Gastroesophageal sphincter (tissue), 4 donors: ENCODE data around the gene FBXL16. TPM values are rescaled to one million over a fixed set of nuclear protein-coding genes. Genes with fewer than 3 reads are reported as not detected.

Experiments used
- ATAC-seq: fragments of 150-250 bp; one replicate; pipeline ENCODE4 v1.9.1; 2016; ENCODE audit warnings: mild to moderate bottlenecking, moderate library complexity
- H3K27ac ChIP-seq, 4 donors: fragments of 200-600 bp; sonication (generic) in 3 of 4; 1 replicate in 3 of 4; 2 replicates in 1 of 4; pipeline ENCODE4 v1.5.1; 2016 to 2019
- H3K27me3 ChIP-seq: fragments of 200-600 bp; sonication (generic); one replicate; pipeline ENCODE4 v1.5.1; 2019
- H3K36me3 ChIP-seq, 2 donors: fragments of 200-600 bp; sonication (generic); one replicate each; pipeline ENCODE4 v1.5.1; 2019; ENCODE audit warnings: control low read depth in 1 of 2
- H3K4me1 ChIP-seq, 3 donors: fragments of 200-600 bp; sonication (generic); 1 replicate in 2 of 3; 2 replicates in 1 of 3; pipeline ENCODE4 v1.5.1; 2016 to 2019; ENCODE audit warnings: control low read depth in 2 of 3
- H3K4me3 ChIP-seq, 2 donors: fragments of 200-600 bp; sonication (generic); one replicate each; pipeline ENCODE4 v1.5.1; 2019; ENCODE audit warnings: mild to moderate bottlenecking in 1 of 2, moderate library complexity in 1 of 2
- H3K9me3 ChIP-seq, 3 donors: fragments of 200-600 bp; sonication (generic); one replicate each; pipeline ENCODE4 v1.5.1; 2017 to 2019; ENCODE audit warnings: control low read depth in 2 of 3
- EP300 ChIP-seq: sonication (generic); formaldehyde crosslinking; IDR thresholded peaks from one replicate; pipeline ENCODE4 v1.6.1; 2017; ENCODE audit warnings: antibody characterized with exemption, mild to moderate bottlenecking
- POLR2A ChIP-seq, 2 donors: fragments of 450-650 bp; IDR thresholded peaks; one replicate each; pipeline ENCODE4 v1.6.1; 2017; ENCODE audit warnings: antibody characterized with exemption in 2 of 2, mild to moderate bottlenecking in 2 of 2, moderate library complexity in 1 of 2
- POLR2AphosphoS5 ChIP-seq: sonication (generic); formaldehyde crosslinking; IDR thresholded peaks from one replicate; pipeline ENCODE4 v1.6.1; 2017; ENCODE audit warnings: antibody characterized with exemption
- WGBS, 2 donors: methylation state at CpG; one replicate each; pipeline ENCODE4 v1.1.5; 2018; ENCODE audit warnings: low coverage in 1 of 2; 5-methylcytosine and 5-hydroxymethylcytosine counted together
- total RNA-seq, 4 donors: library from RNA; depleted of rRNA; stranded (reverse); fragments of >200 nt; gene quantifications; one replicate each; pipeline ENCODE4 v1.1.0, GENCODE V29; 2016
- TF ChIP-seq, protein P1 (sequence below), 4 experiments: fragments of 200-600 bp in 2 of 4; fragments of 450-650 bp in 2 of 4; sonication (generic) in 1 of 4; IDR thresholded peaks; one replicate each; pipeline ENCODE4 v1.5.1; 2017 to 2019; ENCODE audit warnings: antibody characterized with exemption in 4 of 4, mild to moderate bottlenecking in 2 of 4, moderate library complexity in 2 of 4

Gene FBXL16
- total RNA-seq, 4 donors from 2014 or later: 0.27 to 1.4 (median 0.35) TPM

DNA sequence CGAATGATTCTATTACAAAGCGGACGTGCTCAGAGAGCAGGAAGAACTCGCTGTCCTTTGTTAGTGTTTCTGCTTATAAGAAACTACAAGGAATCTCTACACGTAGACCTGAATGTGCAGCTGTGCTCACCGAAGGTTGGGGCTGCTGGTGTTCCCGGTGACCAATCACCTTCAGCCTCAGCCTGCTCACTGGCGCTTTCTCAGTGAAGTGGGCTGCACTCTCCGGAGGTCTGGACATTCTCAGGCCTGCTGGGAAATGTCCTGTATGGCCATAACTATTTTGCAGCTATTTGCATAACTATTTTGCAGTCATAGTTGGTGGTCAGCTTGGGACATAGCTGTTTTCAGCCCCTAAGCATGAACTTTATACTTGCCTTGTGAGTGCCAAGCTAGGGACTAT lies 44.9 kb upstream of the FBXL16 start:
- TF ChIP-seq POLR2AphosphoS5 (no peak), EP300 (no peak), POLR2A (IDR thresholded peaks at IDR 0.05) (no peak)
- TF ChIP-seq, protein P1, sequence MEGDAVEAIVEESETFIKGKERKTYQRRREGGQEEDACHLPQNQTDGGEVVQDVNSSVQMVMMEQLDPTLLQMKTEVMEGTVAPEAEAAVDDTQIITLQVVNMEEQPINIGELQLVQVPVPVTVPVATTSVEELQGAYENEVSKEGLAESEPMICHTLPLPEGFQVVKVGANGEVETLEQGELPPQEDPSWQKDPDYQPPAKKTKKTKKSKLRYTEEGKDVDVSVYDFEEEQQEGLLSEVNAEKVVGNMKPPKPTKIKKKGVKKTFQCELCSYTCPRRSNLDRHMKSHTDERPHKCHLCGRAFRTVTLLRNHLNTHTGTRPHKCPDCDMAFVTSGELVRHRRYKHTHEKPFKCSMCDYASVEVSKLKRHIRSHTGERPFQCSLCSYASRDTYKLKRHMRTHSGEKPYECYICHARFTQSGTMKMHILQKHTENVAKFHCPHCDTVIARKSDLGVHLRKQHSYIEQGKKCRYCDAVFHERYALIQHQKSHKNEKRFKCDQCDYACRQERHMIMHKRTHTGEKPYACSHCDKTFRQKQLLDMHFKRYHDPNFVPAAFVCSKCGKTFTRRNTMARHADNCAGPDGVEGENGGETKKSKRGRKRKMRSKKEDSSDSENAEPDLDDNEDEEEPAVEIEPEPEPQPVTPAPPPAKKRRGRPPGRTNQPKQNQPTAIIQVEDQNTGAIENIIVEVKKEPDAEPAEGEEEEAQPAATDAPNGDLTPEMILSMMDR (IDR thresholded peaks at IDR 0.05): no peak
- ATAC-seq: no peak
- Histone ChIP-seq H3K27me3 (peaks cover 58% of the 10 kb centered on the region), H3K36me3 (no peaks in the 10 kb centered on the region), H3K27ac (no peak overlapping the region), H3K4me1 (no peaks in the 10 kb centered on the region), H3K9me3 (no peaks in the 10 kb centered on the region), H3K4me3 (no peak overlapping the region)
- WGBS, 2 donors: 27 to 30% methylated on average over 2 to 9 of the region's 9 CpGs

DNA sequence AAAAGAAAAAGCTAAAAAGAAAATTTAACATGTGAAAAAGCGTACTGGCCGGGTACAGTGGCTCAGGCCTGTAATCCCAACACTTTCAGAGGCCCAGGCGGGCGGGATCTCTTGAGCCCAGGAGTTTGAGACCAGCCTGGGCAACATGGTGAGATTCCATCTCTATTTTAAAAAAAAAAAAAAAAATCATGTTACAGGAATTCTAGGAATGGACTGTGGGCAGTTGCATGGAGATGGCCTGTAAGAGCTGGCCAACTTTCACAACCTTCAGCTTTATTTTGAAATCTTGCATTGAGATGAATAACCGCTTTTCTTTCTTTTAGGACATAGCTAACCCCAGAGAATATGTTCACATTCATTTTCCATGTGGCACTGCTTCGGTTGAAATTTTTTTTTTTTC lies 43.4 kb upstream of the FBXL16 start:
- H3K4me1 ChIP-seq: no peaks in the 10 kb centered on the region
- peak; percentile 39 for ATAC-seq
- 72 to 87% methylated on average over 4 to 6 of the region's 6 CpGs for WGBS, 2 donors

DNA sequence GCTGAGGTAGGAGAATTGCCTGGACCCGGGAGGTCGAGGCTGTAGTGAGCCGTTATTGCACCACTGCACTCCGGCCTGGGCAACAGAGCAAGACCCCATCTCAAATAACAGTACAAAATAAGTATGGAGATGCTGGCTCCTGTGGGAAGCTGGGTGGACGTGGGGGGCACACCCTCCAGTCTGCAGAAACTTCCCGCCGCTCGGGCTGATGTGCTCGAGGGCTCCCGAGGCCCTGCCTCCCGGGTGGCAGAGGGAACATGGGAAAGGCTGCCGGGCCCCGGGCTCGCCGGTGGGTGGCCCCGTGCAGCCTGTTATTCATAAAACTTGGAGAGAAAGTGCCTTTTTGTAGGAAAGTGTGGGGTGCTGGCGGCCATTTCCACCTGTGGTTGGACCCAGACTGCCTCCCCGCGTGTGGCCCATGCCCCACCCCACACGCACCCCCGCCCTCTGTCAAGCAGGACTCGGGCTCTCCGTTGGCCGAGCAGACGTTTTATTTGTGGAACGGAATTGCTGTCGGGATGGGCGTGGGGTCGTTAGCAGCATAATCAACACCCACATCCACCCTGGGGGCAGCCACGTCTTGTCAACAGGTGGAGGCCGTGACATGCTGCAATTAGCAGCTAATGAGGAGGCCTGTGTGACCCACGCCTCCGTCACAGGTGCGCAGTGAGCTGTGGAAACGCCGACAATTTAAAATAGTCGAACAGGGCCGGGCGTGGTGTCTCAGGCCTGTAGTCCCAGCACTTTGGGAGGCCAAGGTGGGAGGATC lies 42.6 kb upstream of the FBXL16 start:
- no peaks in the 10 kb centered on the region for H3K9me3 ChIP-seq
- H3K4me1 ChIP-seq: no peaks in the 10 kb centered on the region
- H3K36me3 ChIP-seq: no peaks in the 10 kb centered on the region
- H3K27ac ChIP-seq: no peak overlapping the region
- ATAC-seq: no peak
- H3K4me3 ChIP-seq: no peak overlapping the region
- no peak for TF ChIP-seq EP300
- TF ChIP-seq, protein P1 (IDR thresholded peaks at IDR 0.05): no peak
- no peak for TF ChIP-seq POLR2AphosphoS5
- TF ChIP-seq POLR2A (IDR thresholded peaks at IDR 0.05): no peak
- peaks cover 59% of the 10 kb centered on the region for H3K27me3 ChIP-seq
- 60 to 79% methylated on average over 1 to 14 of the region's 39 CpGs for WGBS, 2 donors

More for the DNA sequence above, 43.4 kb upstream of the FBXL16 start:
- TF ChIP-seq EP300: no peak
- TF ChIP-seq, protein P1 (IDR thresholded peaks at IDR 0.05): no peak
- no peak for TF ChIP-seq POLR2A (IDR thresholded peaks at IDR 0.05)
- TF ChIP-seq POLR2AphosphoS5: no peak
- Histone ChIP-seq H3K4me3 (no peak overlapping the region), H3K9me3 (no peaks in the 10 kb centered on the region), H3K27me3 (peaks cover 60% of the 10 kb centered on the region), H3K36me3 (no peaks in the 10 kb centered on the region), H3K27ac (no peak overlapping the region)

GRCh38 chr16:746637-747036 lies 41.0 kb upstream of the FBXL16 start:
- Histone ChIP-seq H3K27me3 (peaks cover 55% of the 10 kb centered on the region), H3K27ac (no peak overlapping the region), H3K9me3 (no peaks in the 10 kb centered on the region), H3K4me3 (no peak overlapping the region), H3K36me3 (no peaks in the 10 kb centered on the region), H3K4me1 (no peaks in the 10 kb centered on the region)
- ATAC-seq: no peak
- WGBS, 2 donors: no CpG with 5 or more reads among the region's 13 CpGs
- TF ChIP-seq POLR2A (IDR thresholded peaks at IDR 0.05) (no peak), EP300 (no peak), POLR2AphosphoS5 (no peak)
- TF ChIP-seq, protein P1 (IDR thresholded peaks at IDR 0.05): no peak

DNA sequence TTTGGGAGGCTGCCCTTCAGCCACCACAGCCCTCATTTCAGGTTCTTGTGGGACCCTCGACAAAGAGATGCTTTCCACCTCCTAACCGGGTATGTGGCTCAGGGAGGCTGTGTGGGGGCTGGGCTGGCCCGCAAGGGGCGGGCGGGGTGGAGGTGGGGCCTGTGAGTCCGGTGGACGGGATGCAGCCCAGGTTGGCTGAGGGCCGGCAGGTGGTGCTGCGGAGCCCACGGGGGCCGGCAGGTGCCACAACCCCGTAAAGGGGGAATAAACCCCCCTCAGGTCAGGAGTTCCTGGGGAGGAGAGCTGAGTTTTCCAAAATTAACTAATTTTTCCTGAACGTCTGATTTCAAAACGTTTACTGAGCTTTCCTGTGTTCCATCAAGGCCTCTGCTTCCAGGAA lies 40.1 kb upstream of the FBXL16 start:
- Histone ChIP-seq H3K4me1 (peaks cover 0 to 6% (median 5%) of the 10 kb centered on the region in 3 donors), H3K36me3 (no peaks in the 10 kb centered on the region), H3K4me3 (no peak overlapping the region), H3K9me3 (no peaks in the 10 kb centered on the region), H3K27ac (no peak overlapping the region), H3K27me3 (peaks cover 46% of the 10 kb centered on the region)
- ATAC-seq: no peak
- WGBS, 2 donors: 11% methylated on average over 4 of the region's 14 CpGs; no CpG with 5 or more reads in 1 of the 2 donors
- TF ChIP-seq POLR2AphosphoS5: no peak
- TF ChIP-seq, protein P1 (IDR thresholded peaks at IDR 0.05): no peak
- TF ChIP-seq EP300: no peak
- no peak for TF ChIP-seq POLR2A (IDR thresholded peaks at IDR 0.05)
